Activated CD8-positive, alpha-beta memory T cell treated with anti-CD3 and anti-CD28 coated beads for 24 hours (primary cell): ENCODE data around the gene GPR141.

Experiments used
- DNase-seq: peaks from one replicate; pipeline ENCODE4 v3.0.0-alpha.2; 2020

GPR141 gene, protein sequence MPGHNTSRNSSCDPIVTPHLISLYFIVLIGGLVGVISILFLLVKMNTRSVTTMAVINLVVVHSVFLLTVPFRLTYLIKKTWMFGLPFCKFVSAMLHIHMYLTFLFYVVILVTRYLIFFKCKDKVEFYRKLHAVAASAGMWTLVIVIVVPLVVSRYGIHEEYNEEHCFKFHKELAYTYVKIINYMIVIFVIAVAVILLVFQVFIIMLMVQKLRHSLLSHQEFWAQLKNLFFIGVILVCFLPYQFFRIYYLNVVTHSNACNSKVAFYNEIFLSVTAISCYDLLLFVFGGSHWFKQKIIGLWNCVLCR

DNA sequence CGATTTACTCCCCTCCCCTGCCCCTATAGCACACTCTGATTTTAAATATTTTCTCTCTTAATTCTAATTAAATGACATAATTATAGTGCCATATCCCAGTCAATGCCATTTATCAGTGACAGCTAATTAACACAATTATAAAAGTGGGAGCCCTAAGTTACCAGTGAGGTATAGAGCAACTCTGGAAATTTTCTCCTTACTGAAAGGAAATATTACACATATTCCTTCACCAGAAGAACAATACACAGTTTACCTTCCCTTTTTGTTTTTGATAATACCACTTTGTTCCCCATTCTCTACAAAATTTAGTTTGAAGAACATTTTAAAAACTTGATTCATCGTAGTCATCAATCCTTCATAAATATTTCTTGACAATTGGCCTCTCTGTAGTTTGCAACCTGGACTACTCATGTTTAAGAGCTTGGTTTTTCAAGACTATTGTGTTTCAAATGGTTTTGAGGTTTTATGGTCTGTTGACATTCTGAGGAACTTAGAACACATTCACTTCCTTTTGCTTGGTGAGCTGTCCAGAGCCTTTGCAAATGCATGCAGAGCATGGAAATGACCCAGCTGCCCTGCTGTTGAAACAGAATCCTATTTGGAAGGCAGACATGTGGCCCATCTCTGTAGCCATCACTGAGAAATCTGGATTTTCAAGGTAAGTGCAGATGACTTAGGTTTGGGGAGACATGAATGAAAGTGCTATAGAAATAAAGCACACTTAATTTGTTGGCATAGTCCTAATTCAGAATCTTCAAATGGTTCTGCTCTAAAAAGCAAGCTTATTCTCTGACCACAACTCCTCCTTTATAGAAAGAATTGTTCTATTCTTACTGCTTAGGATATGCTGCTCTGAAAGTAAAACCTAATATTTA lies at the start of gene GPR141:
Gene GPR141 (plus strand): TSS at position 521 of the 875 bp plus-strand sequence. CDS start 56,628 bp downstream, outside the sequence.
- no peak for DNase-seq

DNA sequence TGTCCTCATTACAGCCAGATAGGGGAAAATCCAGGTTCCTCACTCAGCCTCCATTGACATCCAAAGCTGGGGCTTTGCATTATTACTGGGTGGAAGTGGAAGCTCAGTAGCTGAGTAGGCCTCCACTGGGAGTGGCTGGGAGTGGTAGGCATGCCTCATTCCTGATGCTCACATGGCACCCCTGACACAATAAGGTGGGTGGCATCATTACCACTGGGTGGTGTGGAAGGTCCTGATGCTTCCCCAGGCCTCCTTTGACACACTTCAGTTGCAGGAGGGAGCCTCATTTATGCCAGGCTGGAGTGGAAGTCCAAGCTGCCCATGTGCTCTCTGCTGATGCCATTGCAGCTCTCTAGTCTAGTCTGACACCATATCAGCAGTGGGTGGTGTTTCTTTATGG lies 48.2 kb upstream of the GPR141 start:
- DNase-seq, result no peak

DNA sequence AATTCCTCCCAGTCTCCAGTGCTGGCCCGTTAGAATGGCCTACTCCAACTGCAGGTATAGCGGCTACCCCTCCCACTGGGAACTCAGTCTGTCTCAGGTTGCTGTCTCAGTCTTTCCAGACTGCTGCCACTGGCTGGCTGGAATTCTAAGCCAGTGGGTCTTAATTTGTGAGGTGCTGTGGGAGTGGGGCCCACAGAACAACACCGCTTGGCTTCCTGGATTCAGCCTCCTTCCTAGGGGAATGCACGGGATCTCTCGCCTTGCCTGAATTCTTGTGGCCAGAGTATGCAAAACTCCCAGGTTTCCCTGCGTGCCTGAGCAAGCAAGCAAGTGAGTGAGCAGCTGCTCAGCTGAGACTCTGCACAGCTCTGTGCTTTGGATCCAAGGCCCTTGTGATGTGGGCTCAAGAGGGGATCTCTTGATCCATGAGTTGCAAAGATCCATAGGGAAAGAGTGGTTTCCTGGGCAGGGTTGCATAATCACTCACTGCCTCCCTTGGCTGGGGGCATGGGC lies 41.5 kb upstream of the GPR141 start:
- DNase-seq, result no peak

DNA sequence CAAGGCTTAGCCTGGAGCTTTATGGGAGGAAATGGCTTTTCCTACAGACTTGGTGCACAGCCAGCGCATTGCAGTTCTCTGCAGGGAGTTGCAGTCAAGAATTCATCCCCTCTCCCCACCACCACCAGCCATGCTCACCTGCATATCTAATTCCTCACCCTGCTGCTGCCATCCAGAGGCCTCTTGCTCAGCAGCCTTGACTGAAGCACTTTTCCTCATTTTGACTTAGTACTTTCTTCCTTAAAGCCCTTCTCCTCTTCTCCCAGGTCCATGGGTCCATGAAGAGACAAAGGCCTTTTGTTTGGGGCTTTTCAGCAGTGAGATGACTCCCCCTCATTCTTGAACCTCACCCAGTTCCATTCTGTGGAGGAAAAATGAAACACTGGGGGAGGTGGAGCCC lies 39.7 kb upstream of the GPR141 start:
- DNase-seq, result no peak

DNA sequence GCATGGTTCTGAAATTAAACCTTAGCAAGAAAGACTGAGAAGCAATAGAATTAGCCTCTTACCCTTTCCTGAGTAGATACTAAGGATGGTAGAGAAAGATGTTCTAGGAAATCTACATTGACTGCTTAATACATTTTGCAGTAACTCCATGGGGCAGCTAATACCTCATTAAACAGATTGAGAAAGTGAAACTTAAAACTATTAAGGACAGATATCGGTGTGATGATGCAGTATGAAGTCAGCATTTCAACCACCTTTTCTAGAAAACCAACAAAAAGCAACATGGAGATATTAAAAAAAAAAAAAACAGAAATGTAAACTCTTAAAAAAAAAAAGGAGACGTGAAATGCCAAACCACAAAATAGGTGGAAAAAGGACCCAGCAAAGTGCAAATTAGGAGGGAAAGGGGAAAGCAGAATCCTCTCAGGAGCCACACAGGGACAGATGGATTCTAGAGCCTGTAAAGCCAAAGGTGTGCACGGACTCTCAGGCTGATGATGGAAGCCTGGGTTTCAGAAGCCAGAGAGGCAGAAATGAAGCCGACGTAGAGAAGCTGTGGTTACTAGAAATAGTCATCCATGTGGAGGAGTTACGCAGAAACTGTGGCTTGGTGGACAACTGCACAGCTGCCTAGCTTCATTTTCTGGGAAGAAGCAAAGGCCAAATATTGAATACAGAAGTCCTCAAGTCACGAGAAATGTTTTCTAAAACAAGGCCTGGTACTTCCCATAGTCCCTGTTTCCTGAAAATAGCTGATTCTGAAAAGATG lies 38.1 kb upstream of the GPR141 start:
- no peak for DNase-seq

DNA sequence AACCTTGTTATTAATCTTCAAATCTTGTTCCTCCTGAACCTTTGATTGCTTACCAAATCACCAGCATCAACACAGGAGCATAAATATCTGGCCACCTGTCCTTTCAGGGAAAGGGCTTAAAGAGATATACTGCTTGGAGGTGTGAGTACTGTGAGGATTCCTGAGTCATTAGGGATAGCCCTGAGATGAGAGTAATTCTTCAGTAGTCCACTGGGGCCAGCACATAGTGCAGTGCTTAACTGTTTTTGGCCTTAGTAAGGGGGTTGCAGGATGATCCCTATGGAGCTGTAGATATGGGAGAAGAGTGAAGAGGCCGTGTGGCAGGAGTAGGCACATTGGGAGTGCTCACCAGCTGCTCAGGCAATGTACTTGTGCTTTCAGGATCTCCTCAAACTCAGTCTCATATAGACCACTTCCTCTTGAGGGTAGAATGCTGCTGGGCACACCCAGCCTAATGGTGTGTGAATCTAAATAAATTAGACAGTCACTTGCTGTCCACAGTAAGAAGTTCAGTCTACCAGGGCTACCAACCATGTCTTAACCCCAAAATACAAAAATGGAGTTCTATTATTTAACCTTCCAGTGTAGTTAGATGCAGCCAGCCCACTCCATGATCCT lies 26.5 kb upstream of the GPR141 start:
- DNase-seq, result no peak

DNA sequence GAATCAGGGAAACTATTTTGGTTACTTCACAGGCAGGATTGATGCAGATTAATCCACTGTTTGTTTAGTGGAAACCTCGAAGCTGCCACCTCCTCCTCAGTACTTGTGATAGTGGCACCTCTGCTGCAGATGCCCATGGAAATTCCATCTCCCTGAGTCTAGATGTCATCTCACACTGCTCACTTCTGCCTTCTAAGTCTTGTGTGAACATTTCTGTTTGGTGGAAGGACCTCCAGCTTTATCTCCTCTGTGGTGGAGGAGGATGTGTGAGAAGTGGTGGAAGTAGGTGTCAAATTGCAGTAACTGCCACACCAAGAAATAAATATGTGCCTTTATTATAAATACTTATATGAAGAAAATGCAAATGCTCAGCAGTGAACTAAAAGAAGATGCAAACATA lies 25.8 kb upstream of the GPR141 start:
- DNase-seq, result no peak

DNA sequence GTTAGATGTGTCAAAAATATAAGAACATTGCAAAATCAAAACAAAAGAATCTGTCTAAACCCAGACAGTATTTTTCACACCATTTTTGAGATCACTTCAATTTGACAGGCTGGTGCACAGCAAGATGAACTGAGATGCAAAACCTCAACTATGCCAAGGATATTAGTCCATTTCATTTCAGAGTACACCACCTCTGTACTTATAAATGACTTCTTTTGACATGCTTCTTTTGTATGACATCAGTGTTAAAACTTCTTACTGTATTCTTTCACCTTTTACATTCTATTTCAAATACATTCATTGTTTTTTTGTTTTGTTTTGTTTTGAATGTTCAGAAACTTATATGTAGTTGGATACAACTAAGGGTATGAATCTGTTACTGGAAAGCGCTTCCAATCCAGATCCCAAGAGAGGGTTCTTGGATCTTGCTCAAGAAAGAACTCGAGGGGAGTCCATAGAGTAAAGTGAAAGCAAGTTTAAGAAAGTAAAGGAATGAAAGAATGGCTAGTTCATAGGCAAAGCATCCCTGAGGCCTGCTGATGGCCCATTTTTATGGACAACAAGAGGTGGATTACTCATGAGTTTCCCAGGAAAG lies 23.5 kb upstream of the GPR141 start:
- DNase-seq, result no peak

DNA sequence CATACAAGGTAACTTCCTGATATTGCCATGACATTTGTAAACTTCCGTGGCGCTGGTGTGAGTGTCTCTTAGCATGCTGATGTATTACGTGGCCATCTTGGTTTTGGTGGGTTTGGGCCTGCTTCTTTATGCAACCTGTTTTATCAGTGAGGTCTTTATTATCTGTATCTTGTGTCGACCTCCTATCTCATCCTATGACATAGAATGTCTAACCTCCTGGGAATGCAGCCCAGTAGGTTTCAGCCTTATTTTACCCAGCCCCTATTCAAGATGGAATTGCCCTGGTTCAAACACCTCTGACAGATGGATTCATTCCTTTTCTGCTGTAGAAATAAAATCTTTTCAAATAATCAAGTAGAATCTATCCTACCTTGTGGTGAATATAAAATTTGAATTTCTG lies 23.0 kb upstream of the GPR141 start:
- DNase-seq, result no peak

DNA sequence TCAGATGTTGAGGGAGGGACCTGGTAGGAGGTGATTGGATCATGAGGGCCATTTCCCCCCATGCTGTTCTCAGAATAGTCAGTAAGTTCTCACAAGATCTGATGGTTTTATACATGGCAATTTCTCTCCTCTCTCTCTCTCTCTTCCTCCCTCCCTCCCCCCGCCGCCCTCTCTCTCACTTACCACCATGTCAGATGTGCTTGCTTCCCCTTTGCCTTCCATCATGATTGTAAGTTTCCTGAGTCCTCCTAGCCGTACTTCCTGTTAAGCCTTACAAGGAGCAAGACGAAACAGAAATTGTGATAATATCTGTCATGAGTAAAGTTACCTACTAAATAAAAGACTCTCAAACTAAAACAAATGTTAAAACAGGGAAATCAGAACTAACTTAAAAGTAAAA lies 19.9 kb upstream of the GPR141 start:
- DNase-seq, result no peak

DNA sequence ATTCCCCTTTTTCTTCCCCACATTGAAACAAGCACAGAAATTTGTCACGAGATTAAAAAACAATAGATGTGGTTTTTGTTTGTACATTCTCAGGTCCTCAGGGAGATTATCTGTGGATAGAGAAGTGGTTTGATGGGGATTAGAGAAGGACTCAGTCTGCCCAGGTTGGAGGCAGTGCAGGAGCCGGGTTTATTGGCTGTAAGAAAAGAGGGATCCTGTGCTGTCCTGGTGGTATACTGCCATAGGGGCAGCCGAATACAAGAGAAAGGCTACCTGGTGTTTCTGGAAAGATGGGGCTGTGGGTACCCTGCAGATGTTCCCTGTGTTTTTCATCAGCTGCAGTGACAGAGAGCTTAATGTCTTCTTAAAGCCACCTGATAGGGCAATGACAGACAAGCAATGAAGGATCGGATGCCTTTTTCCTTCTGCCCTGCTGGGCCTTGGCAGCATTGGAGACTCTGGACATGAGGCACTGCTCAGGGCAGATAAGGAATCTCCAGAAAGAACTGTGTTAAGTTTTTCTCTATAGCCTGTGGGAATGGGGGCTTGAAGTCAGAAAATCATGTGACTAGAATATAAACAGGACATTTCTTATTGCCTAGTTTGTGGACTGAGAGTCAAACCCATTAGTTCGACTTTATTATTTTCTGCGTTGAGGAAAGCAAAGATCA lies 18.1 kb upstream of the GPR141 start:
- no peak for DNase-seq

DNA sequence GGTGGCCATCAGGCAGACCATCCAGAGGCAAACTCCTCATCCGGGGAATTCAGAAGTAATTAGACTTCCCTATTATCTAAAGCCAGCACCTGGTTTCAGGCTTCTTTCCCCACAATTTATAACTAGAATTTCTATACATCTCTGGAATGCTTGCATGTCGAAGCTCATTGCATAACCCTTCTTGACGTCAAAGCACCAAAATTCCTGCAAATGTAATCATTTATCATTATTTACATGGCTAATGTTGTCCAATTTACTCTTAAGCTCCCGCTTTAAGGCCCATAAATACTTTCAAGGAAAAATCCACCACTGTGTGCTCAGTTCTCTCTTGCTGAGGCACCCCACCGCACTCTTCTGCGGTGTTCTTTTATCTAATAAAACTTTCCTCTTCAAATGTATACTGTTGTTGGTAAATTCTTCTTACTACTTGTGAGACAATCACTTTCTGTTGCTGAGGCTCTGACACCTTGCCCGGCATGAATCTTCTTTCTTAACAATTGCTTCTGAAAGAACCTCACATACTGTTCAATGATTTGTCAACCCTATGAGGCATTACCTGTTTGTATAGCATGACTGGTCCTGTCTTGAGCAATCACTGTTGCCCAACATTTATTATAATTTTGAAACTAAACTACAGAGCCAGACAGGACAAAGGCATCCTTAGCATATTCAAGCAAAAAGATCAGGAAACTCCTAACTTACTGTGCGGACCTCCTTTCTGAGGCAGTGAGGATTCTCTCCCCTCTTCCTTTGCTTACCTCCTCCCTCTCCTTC lies 17.4 kb upstream of the GPR141 start:
- no peak for DNase-seq

DNA sequence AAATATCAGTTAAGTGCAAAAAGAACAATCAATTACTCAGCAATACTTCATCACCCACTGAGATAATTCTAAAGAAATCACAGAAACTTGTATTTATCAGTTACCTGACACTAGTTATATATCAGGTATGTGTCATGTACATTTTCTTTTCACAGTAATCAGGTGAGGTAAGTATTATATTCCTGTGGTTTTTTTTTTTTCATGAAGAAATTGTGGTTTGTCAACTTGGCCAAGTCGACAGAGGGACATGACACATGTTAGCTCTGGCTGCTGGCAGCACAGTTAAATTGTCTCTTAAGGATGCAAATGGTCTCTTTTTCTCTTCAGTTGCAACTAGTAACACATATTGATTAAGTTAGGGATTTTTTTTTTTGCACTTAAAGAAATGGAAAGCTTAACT lies 13.7 kb upstream of the GPR141 start:
- DNase-seq, result no peak

DNA sequence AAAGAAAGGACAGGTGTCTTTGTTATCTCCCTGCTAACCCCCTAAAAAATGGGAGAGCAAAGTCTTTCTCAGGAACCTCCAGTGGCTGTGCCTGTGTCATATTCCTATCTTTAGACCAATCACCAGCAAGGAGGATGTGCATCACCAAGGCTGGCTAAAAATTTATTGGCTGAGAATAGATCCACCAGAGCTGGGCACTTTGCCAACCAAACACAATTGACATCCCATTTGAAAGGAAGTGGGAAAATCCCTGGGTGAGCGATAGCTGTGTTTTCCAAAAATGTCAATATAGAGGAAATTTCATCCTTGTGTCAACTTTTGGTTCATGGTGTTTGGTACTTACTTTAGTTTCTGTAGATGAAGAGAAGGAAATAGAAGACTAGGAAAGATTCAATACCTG lies 13.1 kb upstream of the GPR141 start:
- no peak for DNase-seq

DNA sequence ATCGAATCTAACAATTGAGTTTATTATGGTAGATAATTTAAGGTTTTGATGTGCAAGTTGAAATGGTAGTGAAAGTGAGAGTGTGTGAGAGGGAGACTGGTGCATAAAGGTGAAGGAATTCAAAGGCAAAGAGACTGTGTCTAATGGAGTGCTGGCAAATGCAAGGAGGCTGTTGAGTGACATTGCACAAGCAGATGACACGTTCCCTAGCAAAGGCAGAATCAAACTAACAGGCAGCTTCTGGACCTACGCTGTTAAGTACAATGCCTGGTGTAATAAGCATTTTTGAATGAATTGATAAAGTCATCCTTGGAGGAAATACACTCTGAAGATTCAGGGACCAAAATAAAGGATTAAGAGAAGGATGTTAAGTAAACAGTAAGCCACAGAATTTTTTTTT lies 11.7 kb upstream of the GPR141 start:
- DNase-seq, result no peak

DNA sequence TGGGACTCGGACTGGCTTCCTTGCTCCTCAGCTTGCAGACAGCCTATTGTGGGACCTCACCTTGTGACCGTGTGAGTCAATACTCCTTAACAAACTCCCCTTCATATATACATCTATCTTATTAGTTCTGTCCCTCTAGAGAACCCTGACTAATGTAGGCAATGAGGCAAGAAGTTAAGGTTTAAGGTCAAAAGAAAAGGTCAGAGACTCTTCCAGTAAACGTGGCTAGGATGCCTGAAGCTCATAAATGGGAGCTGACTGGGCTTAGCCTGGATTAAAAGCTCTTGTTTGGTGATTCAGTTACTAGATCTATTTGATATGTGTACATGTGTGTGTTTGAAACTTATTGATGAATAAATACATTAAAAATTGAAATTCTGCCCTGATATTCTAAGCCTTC lies 10.6 kb upstream of the GPR141 start:
- DNase-seq, result no peak

DNA sequence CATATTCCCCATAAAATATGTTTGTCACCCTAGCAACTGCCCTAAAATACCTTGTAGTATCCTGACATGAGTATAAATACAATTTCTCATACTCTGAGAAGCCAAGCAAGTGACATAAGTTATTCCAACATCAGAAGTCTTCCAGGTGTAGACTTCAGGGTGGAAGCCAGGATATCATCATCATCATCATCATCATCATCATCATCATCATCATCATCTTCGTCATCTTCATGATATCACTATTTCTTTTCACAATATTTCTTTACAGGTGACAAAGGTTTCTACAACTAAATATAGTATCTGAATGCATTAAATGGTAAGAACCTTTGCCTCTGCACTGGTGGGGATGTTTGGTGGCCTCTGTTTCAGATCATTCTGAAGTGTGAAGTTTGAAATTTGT lies 10.0 kb upstream of the GPR141 start:
- DNase-seq, result no peak

DNA sequence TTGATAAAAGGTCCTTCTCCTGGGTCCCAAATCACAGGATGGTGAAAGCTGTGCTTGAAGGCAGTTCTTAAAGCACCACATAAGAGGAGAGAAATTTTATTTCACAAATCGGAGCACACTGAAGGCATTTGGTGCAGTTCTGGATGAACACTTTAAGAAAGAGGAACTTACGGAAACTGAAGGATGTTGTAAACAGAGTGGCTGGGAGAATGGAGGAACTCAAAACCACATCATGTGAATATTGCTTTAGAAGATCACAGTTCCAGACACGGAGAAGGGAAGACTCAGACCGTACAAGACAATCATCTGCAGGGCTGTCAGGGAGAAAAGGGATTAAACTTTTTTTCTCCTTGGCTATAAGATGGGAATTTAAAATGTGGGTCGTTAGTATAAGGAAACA lies 9.0 kb upstream of the GPR141 start:
- no peak for DNase-seq

DNA sequence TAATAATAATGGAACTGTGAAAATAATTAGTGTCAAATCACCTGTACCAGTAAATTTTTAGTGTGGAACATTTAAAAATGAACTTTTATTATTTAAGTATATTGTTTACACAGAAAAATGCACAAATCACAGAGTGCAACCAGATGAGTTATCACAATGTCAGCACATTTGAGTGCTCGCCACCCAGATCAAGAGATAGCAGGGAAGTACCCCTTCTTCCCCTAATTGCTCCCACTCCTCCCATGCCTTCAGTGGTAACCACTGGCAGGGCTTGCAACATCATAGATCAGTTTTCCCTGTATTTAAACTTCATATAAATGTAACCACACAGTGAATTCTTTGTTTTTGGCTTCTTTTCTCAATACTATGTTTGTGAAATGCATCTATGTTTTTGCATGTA lies 7.8 kb upstream of the GPR141 start:
- DNase-seq, result no peak

DNA sequence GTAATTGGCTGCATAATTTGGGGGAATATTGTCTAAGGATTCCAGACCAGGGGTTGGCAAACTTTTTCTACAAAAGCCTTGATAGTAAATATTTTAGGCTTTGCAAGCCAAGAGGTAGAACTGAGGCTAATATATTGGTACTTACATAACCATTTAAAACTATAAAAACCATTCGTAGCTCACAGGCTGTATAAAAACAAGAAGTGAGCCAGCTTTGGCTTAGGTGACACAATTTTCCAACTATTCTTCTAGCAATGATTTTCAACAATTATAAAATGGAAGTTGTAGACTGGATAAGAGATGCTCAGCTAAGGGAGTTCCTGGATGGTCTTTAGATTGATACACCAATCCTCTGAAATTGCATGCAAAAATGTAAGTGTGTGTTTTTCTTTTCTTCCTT lies 1.4 kb downstream of the GPR141 start:
- no peak for DNase-seq
